Endothelial cell of umbilical vein (primary cell): ENCODE data around the gene ANO4. TPM values are rescaled to one million over a fixed set of nuclear protein-coding genes. Genes with fewer than 3 reads are reported as not detected.

Source experiments
- BruUV-seq: library from RNA; stranded (reverse); fragments of 400-500 nt; replicated peaks from 2 replicates; lab custom pipeline; 2021; lab: Mats Ljungman, UMichigan
- CTCF ChIA-PET: fragments of 300-600, 350-600 bp; sonication (Branson Sonifier 250); formaldehyde crosslinking; loops from one replicate; lab custom pipeline; 2021; ENCODE audit warnings: antibody characterized with exemption, inconsistent platforms; lab: Charles Lee
- POLR2A ChIA-PET: fragments of 300-600, 350-600 bp; sonication (Branson Sonifier 250); formaldehyde crosslinking; loops from one replicate; lab custom pipeline; 2021; ENCODE audit warnings: antibody characterized with exemption, inconsistent platforms; lab: Charles Lee
- DNase-seq: peaks from one replicate; pipeline ENCODE4 v3.0.0-alpha.2; 2011; ENCODE audit warnings: low read depth, low spot score
- FAIRE-seq: peaks from 2 replicates; lab custom pipeline; 2011; peaks lifted over from hg19 to GRCh38; lab: Jason Lieb, UNC
- H2AFZ ChIP-seq: 2 replicates; pipeline ENCODE4 v1.6.0; 2012; ENCODE audit warnings: low read depth, low read length, control low read depth, inconsistent platforms
- H3K27ac ChIP-seq: 2 replicates; pipeline ENCODE4 v1.5.1; 2011; ENCODE audit warnings: low read depth, mild to moderate bottlenecking, control low read depth, low read length, moderate library complexity; ENCODE audit not compliant: insufficient read depth
- H3K27me3 ChIP-seq, 2 experiments: 2 replicates each; pipeline versions ENCODE4 v1.6.0 to v1.6.1; 2011; ENCODE audit warnings: low read length in 2 of 2, mixed read lengths in 1 of 2; ENCODE audit not compliant: control insufficient read depth in 2 of 2, insufficient read depth in 2 of 2
- H3K36me3 ChIP-seq, 2 experiments: 2 replicates in 1 of 2; 3 replicates in 1 of 2; pipeline ENCODE4 v1.5.1; 2011; ENCODE audit warnings: low read length in 2 of 2, mild to moderate bottlenecking in 1 of 2, moderate library complexity in 1 of 2; ENCODE audit not compliant: control insufficient read depth in 2 of 2, insufficient read depth in 2 of 2; ENCODE audit errors: extremely low read depth in 1 of 2
- H3K4me1 ChIP-seq: 3 replicates; pipeline ENCODE4 v1.5.1; 2011; ENCODE audit warnings: mild to moderate bottlenecking, low read length; ENCODE audit not compliant: control insufficient read depth, insufficient read depth; ENCODE audit errors: extremely low read depth
- H3K4me2 ChIP-seq: 2 replicates; pipeline ENCODE4 v1.6.1; 2011; ENCODE audit warnings: low read length, control low read depth, mixed read lengths; ENCODE audit not compliant: insufficient read depth
- H3K4me3 ChIP-seq, 3 experiments: fragments of 200-600 bp in 1 of 3; sonication (generic), shearing (Covaris generic) in 1 of 3; replicated peaks in 1 of 3; 2 replicates each; pipeline ENCODE4 v1.5.1; 2011 to 2016; ENCODE audit warnings: control low read depth in 3 of 3, low read length in 3 of 3, mild to moderate bottlenecking in 2 of 3, inconsistent platforms in 1 of 3, low read depth in 1 of 3, moderate library complexity in 1 of 3; ENCODE audit not compliant: insufficient read depth in 1 of 3
- H3K79me2 ChIP-seq: 2 replicates; pipeline ENCODE4 v1.6.0; 2012; ENCODE audit warnings: low read length, inconsistent platforms; ENCODE audit not compliant: control insufficient read depth, insufficient read depth
- H3K9ac ChIP-seq: replicated peaks from 2 replicates; pipeline ENCODE3; 2011; ENCODE audit warnings: low read length, control low read depth; ENCODE audit not compliant: insufficient read depth; ENCODE audit errors: extremely low read depth
- H3K9me1 ChIP-seq: replicated peaks from 3 replicates; pipeline ENCODE4 v1.6.0; 2011; ENCODE audit warnings: mild to moderate bottlenecking, low read length; ENCODE audit not compliant: control insufficient read depth, insufficient read depth; ENCODE audit errors: extremely low read depth
- H3K9me3 ChIP-seq: replicated peaks from 2 replicates; pipeline ENCODE4 v1.5.1; 2012; ENCODE audit warnings: low read length, inconsistent platforms; ENCODE audit not compliant: control insufficient read depth, insufficient read depth
- H4K20me1 ChIP-seq: replicated peaks from 2 replicates; pipeline ENCODE3; 2011; ENCODE audit warnings: mild to moderate bottlenecking, low read length; ENCODE audit not compliant: control insufficient read depth, insufficient read depth; ENCODE audit errors: extremely low read depth
- CTCF ChIP-seq, 2 donors: IDR thresholded peaks; 1 replicate in 1 of 2; 2 replicates in 1 of 2; pipeline ENCODE4 v1.5.1; 2011; ENCODE audit warnings: low read length in 2 of 2, mild to moderate bottlenecking in 2 of 2, moderate library complexity in 2 of 2, control low read depth in 1 of 2, inconsistent platforms in 1 of 2, low read depth in 1 of 2; ENCODE audit not compliant: insufficient read depth in 1 of 2; ENCODE audit errors: extremely low read depth in 1 of 2
- EZH2 ChIP-seq: IDR thresholded peaks from 2 replicates; pipeline ENCODE4 v1.6.1; 2012; ENCODE audit warnings: borderline replicate concordance, low read depth, mild to moderate bottlenecking, moderate library complexity, low read length, inconsistent platforms; ENCODE audit not compliant: severe bottlenecking
- FOS ChIP-seq: IDR thresholded peaks from 2 replicates; pipeline ENCODE4 v1.6.1; 2011; ENCODE audit warnings: mild to moderate bottlenecking, low read length, moderate library complexity, borderline replicate concordance; ENCODE audit not compliant: insufficient read depth
- GATA2 ChIP-seq: IDR thresholded peaks from 2 replicates; pipeline ENCODE4 v1.7.0; 2011; ENCODE audit warnings: low read depth, mild to moderate bottlenecking, moderate library complexity, mixed read lengths, low read length; ENCODE audit not compliant: insufficient read length, insufficient read depth
- JUN ChIP-seq: IDR thresholded peaks from 2 replicates; pipeline ENCODE4 v1.6.1; 2011; ENCODE audit warnings: borderline replicate concordance, low read depth; ENCODE audit not compliant: insufficient read length, insufficient read depth
- MYC ChIP-seq: IDR thresholded peaks from one replicate; pipeline ENCODE4 v1.6.1; 2011; ENCODE audit warnings: mild to moderate bottlenecking, low read depth, low read length
- POLR2A ChIP-seq: IDR thresholded peaks from 2 replicates; pipeline ENCODE4 v1.6.1; 2012; ENCODE audit warnings: low read depth, mild to moderate bottlenecking, control low read depth, low read length
- POLR2AphosphoS5 ChIP-seq: IDR thresholded peaks from 2 replicates; pipeline ENCODE4 v1.6.1; 2012; ENCODE audit warnings: low read depth, mild to moderate bottlenecking, control low read depth, low read length, moderate library complexity; ENCODE audit not compliant: insufficient read depth
- dilution Hi-C: fragments of 300-500 bp; cut with MboI; formaldehyde crosslinking; loops from one replicate; pipeline ENCODE4 v1.15.0; 2019; ENCODE audit warnings: low sequenced_read_pairs; ENCODE audit not compliant: extremely low pct_ligation_motif_present
- intact Hi-C: fragments of 100-400 bp; cut with micrococcal nuclease; formaldehyde crosslinking; loops from one replicate; pipeline ENCODE4 v1.10.0; 2022
- polyA plus RNA-seq, 4 experiments: library from polyadenylated mRNA; depleted of rRNA in 3 of 4; stranded (reverse) in 3 of 4; unstranded in 1 of 4; fragments of >200 nt; gene quantifications; 2 replicates each; pipeline versions ENCODE4 v1.2.1 to v1.2.3, GENCODE V29; 2011 to 2012; ENCODE audit warnings: missing spikeins in 1 of 4
- total RNA-seq: library from RNA; stranded (reverse); gene quantifications from 2 replicates; pipeline ENCODE4 v1.2.3, GENCODE V29; 2021

ANO4 gene
- total and polyA plus RNA-seq, 2 donors (not counting 3 experiments of a cell fraction or from before 2014, with no cell fraction given) = 0.25 TPM; not detected in 1

- Histone ChIP-seq H3K9me1 (no peaks in the 10 kb centered on the region), H3K9ac (no peak overlapping the region), H3K4me1 (no peaks in the 10 kb centered on the region), H3K27me3 (no peaks in the 10 kb centered on the region), H3K27ac (no peak overlapping the region), H3K36me3 (no peaks in the 10 kb centered on the region), H3K4me2 (no peak overlapping the region), H2AFZ (no peak overlapping the region), H3K79me2 (no peaks in the 10 kb centered on the region), H3K9me3 (no peaks in the 10 kb centered on the region), H4K20me1 (no peaks in the 10 kb centered on the region), H3K4me3 (no peak overlapping the region)
- CTCF ChIA-PET = no interaction called here
- POLR2A ChIA-PET = no interaction called here
- intact Hi-C loops (no loop called here), dilution Hi-C loops (no loop called here)
- TF ChIP-seq MYC (no peak), JUN (no peak), GATA2 (no peak), POLR2AphosphoS5 (no peak), POLR2A (no peak), EZH2 (no peak), FOS (no peak), CTCF (IDR thresholded peaks at IDR 0.05; ENCODE audit: extremely low read depth in 1 of 2, insufficient read depth in 1 of 2, low read depth in 1 of 2, low read length in 2 of 2) (no peak)
- BruUV-seq = no TSS peak
- no peak for DNase-seq
- no peak for FAIRE-seq
Measured at GRCh38 chr12:100901266-100901665, 106.7 kb downstream of the ANO4 start.
